Esophagus muscularis mucosa (tissue), 4 donors: Measurements from ENCODE around the gene ZNF516. TPM values are rescaled to one million over a fixed set of nuclear protein-coding genes. Genes with fewer than 3 reads are reported as not detected.

Source experiments
- DNase-seq: peaks from one replicate; pipeline ENCODE4 v3.0.0-alpha.2; 2017; ENCODE audit errors: extremely low spot score
- H3K27ac ChIP-seq, 4 donors: fragments of 200-600 bp; sonication (generic); replicated peaks in 1 of 4; 1 replicate in 3 of 4; 2 replicates in 1 of 4; pipeline ENCODE4 v1.5.1; 2016 to 2019; ENCODE audit warnings: mild to moderate bottlenecking in 1 of 4
- H3K27me3 ChIP-seq, 4 donors: fragments of 200-600 bp; sonication (generic); one replicate each; pipeline versions ENCODE4 v1.5.1 to v1.6.0; 2016 to 2019
- H3K36me3 ChIP-seq, 4 donors: fragments of 200-600 bp; sonication (generic); one replicate each; pipeline ENCODE4 v1.5.1; 2016 to 2019
- H3K4me1 ChIP-seq, 4 donors: fragments of 200-600 bp; sonication (generic); one replicate each; pipeline ENCODE4 v1.5.1; 2016 to 2019
- H3K4me3 ChIP-seq, 4 donors: fragments of 200-600 bp; sonication (generic); 1 replicate in 2 of 4; 2 replicates in 2 of 4; pipeline ENCODE4 v1.5.1; 2016 to 2019; ENCODE audit warnings: mild to moderate bottlenecking in 4 of 4, moderate library complexity in 1 of 4
- H3K9me3 ChIP-seq, 4 donors: fragments of 200-600 bp; sonication (generic); 1 replicate in 3 of 4; 2 replicates in 1 of 4; pipeline ENCODE4 v1.5.1; 2016 to 2019
- CTCF ChIP-seq, 3 experiments: fragments of 200-600 bp in 2 of 3; fragments of 450-650 bp in 1 of 3; sonication (generic) in 2 of 3; IDR thresholded peaks; one replicate each; pipeline ENCODE4 v1.5.1; 2017 to 2019; ENCODE audit warnings: antibody characterized with exemption in 3 of 3, mild to moderate bottlenecking in 2 of 3, moderate library complexity in 1 of 3
- EP300 ChIP-seq: sonication (generic); formaldehyde crosslinking; IDR thresholded peaks from one replicate; pipeline ENCODE4 v1.6.1; 2017; ENCODE audit warnings: antibody characterized with exemption
- POLR2A ChIP-seq: fragments of 450-650 bp; IDR thresholded peaks from one replicate; pipeline ENCODE4 v1.6.1; 2017; ENCODE audit warnings: antibody characterized with exemption, moderate library complexity, mild to moderate bottlenecking, low read depth
- POLR2AphosphoS5 ChIP-seq, 2 donors: sonication (generic); formaldehyde crosslinking; IDR thresholded peaks; one replicate each; pipeline ENCODE4 v1.6.1; 2017; ENCODE audit warnings: antibody characterized with exemption in 2 of 2
- WGBS: methylation state at CpG from one replicate; pipeline ENCODE4 v1.1.5; 2018; 5-methylcytosine and 5-hydroxymethylcytosine counted together
- intact Hi-C: fragments of 100-400 bp; cut with DNase I; formaldehyde crosslinking; loops from one replicate; pipeline ENCODE4 v1.15.1; 2023
- total RNA-seq, 4 donors: library from RNA; depleted of rRNA; stranded (reverse); fragments of >200 nt; gene quantifications; one replicate each; pipeline versions ENCODE4 v1.1.0 to v1.2.1, GENCODE V29; 2016

ZNF516 gene
- total RNA-seq, 4 donors from 2014 or later, result 28.5 to 44.9 (median 35.8) TPM

GRCh38 chr18:76380791-76381405, 114.1 kb downstream of the ZNF516 start:
- Histone ChIP-seq H3K27me3 (no peaks in the 10 kb centered on the region), H3K27ac (no peak overlapping the region), H3K4me1 (peaks cover 3 to 22% (median 10%) of the 10 kb centered on the region in 4 donors), H3K4me3 (no peak overlapping the region), H3K9me3 (no peaks in the 10 kb centered on the region), H3K36me3 (peaks cover 15 to 31% (median 26%) of the 10 kb centered on the region in 4 donors)
- TF ChIP-seq POLR2AphosphoS5 (IDR thresholded peaks at IDR 0.05) (no peak), CTCF (IDR thresholded peaks at IDR 0.05) (peak; percentile 27 to 51 (median 30))
- WGBS, result 79% methylated on average over 25 of the region's 26 CpGs
- intact Hi-C loops, result no loop called here
- DNase-seq, result no peak

- Histone ChIP-seq H3K27ac (no peak overlapping the region), H3K27me3 (no peaks in the 10 kb centered on the region), H3K9me3 (no peaks in the 10 kb centered on the region), H3K4me1 (peaks cover 3 to 22% (median 14%) of the 10 kb centered on the region in 4 donors), H3K4me3 (no peak overlapping the region), H3K36me3 (peaks cover 15 to 34% (median 26%) of the 10 kb centered on the region in 4 donors)
- TF ChIP-seq POLR2A, result no peak
- no peak for TF ChIP-seq EP300
- no peak for TF ChIP-seq POLR2AphosphoS5 (IDR thresholded peaks at IDR 0.05)
- no peak for TF ChIP-seq CTCF (IDR thresholded peaks at IDR 0.05)
- intact Hi-C loops, result no loop called here
- no peak for DNase-seq
- WGBS, result 87% methylated on average over 19 of the region's 19 CpGs
Measured at GRCh38 chr18:76380127-76380729, 114.8 kb downstream of the ZNF516 start.

- 94% methylated on average over 33 of the region's 53 CpGs for WGBS
- intact Hi-C loops, result no loop called here
- H3K27me3 ChIP-seq, result no peaks in the 10 kb centered on the region
- no peak for DNase-seq
- peaks cover 15 to 34% (median 26%) of the 10 kb centered on the region in 4 donors for H3K36me3 ChIP-seq
- TF ChIP-seq POLR2A, result no peak
- H3K4me1 ChIP-seq, result peaks cover 3 to 24% (median 14%) of the 10 kb centered on the region in 4 donors
- no peaks in the 10 kb centered on the region for H3K9me3 ChIP-seq
- no peak overlapping the region for H3K4me3 ChIP-seq
- H3K27ac ChIP-seq, result no peak overlapping the region
Measured at GRCh38 chr18:76379226-76380126, 115.6 kb downstream of the ZNF516 start.

GRCh38 chr18:76378526-76379215, 116.4 kb downstream of the ZNF516 start:
- DNase-seq, result no peak
- Histone ChIP-seq H3K4me3 (no peak overlapping the region), H3K4me1 (peaks cover 3 to 22% (median 11%) of the 10 kb centered on the region in 4 donors), H3K27ac (no peak overlapping the region), H3K36me3 (peaks cover 15 to 34% (median 26%) of the 10 kb centered on the region in 4 donors), H3K27me3 (no peaks in the 10 kb centered on the region), H3K9me3 (no peaks in the 10 kb centered on the region)
- no peak for TF ChIP-seq EP300
- no peak for TF ChIP-seq POLR2A
- TF ChIP-seq POLR2AphosphoS5 (IDR thresholded peaks at IDR 0.05), result no peak
- no peak for TF ChIP-seq CTCF (IDR thresholded peaks at IDR 0.05)
- intact Hi-C loops, result no loop called here
- WGBS, result 93% methylated on average over 22 of the region's 32 CpGs
